Measurements from ENCODE around the gene ACLY.

DNA sequence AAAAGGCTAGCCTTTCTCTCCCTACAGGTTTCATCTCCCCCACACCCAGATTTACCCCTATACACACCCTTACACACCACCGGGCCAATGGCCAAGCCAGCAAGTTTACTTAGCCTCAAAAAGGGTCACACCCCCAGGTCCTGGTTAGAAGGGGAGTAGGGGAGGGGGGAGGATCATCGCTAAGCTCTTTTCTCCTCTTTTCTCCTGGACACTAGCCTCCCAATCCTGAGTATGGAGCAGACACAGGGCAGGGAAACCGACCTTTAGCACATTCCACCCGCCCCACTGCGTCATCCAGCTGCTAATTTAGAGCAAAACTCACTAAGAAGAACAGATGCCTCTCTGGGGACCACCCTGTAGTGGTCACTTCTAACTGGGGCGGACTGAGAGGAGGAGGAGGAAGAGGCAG, 4.4 kb downstream of the ACLY start:
- TF ChIP-seq, protein P1, sequence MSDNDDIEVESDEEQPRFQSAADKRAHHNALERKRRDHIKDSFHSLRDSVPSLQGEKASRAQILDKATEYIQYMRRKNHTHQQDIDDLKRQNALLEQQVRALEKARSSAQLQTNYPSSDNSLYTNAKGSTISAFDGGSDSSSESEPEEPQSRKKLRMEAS (CRISPR knock-in tag; IDR thresholded peaks at IDR 0.05), result no peak
- TF ChIP-seq, protein P2, sequence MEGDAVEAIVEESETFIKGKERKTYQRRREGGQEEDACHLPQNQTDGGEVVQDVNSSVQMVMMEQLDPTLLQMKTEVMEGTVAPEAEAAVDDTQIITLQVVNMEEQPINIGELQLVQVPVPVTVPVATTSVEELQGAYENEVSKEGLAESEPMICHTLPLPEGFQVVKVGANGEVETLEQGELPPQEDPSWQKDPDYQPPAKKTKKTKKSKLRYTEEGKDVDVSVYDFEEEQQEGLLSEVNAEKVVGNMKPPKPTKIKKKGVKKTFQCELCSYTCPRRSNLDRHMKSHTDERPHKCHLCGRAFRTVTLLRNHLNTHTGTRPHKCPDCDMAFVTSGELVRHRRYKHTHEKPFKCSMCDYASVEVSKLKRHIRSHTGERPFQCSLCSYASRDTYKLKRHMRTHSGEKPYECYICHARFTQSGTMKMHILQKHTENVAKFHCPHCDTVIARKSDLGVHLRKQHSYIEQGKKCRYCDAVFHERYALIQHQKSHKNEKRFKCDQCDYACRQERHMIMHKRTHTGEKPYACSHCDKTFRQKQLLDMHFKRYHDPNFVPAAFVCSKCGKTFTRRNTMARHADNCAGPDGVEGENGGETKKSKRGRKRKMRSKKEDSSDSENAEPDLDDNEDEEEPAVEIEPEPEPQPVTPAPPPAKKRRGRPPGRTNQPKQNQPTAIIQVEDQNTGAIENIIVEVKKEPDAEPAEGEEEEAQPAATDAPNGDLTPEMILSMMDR (IDR thresholded peaks at IDR 0.05), result no peak
- TF ChIP-seq SP1 (CRISPR knock-in tag; conservative IDR thresholded peaks at IDR 0.05) (no peak), TEAD4 (CRISPR knock-in tag; IDR thresholded peaks at IDR 0.05) (no peak)
- TF ChIP-seq, protein P3, sequence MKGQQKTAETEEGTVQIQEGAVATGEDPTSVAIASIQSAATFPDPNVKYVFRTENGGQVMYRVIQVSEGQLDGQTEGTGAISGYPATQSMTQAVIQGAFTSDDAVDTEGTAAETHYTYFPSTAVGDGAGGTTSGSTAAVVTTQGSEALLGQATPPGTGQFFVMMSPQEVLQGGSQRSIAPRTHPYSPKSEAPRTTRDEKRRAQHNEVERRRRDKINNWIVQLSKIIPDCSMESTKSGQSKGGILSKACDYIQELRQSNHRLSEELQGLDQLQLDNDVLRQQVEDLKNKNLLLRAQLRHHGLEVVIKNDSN (CRISPR knock-in tag; IDR thresholded peaks at IDR 0.05), result no peak
